Activated T-cell treated with anti-CD3 and anti-CD28 coated beads, Interleukin-2, amount 50 U/mL, for 1 hour (primary cell): ENCODE measurements around the gene GPI.
"Not testable (repeated sequence)": the region's sequence is repeated elsewhere in the genome, so short reads cannot be mapped to it uniquely, and the experiment has no call there.

Experiments used
- DNase-seq: peaks from one replicate; pipeline ENCODE4 v3.0.0-alpha.2; 2020

GPI gene

GRCh38 chr19:34368338-34368737 lies 3.3 kb downstream of the GPI start:
- DNase-seq: no peak

- DNase-seq: not testable (repeated sequence)
Measured at GRCh38 chr19:34369166-34369565, 4.2 kb downstream of the GPI start.

- DNase-seq: no peak
Measured at GRCh38 chr19:34370117-34370516, 5.1 kb downstream of the GPI start.

GRCh38 chr19:34370983-34371382 lies 6.0 kb downstream of the GPI start:
- DNase-seq: no peak

- DNase-seq: no peak
Measured at GRCh38 chr19:34373601-34374288, 8.7 kb downstream of the GPI start.

- DNase-seq: no peak
Measured at GRCh38 chr19:34375598-34375997, 10.6 kb downstream of the GPI start.

GRCh38 chr19:34380639-34381241 lies 15.7 kb downstream of the GPI start:
- DNase-seq: no peak

- no peak for DNase-seq
Measured at GRCh38 chr19:34381399-34382251, 16.6 kb downstream of the GPI start.

GRCh38 chr19:34382471-34382870 lies 17.5 kb downstream of the GPI start:
- no peak for DNase-seq

GRCh38 chr19:34383599-34383998 lies 18.6 kb downstream of the GPI start:
- no peak for DNase-seq

GRCh38 chr19:34386645-34387445 lies 21.8 kb downstream of the GPI start:
- no peak for DNase-seq

- no peak for DNase-seq
Measured at GRCh38 chr19:34387446-34387810, 22.4 kb downstream of the GPI start.

GRCh38 chr19:34388745-34389144 lies 23.7 kb downstream of the GPI start:
- DNase-seq: not testable (repeated sequence)

- no peak for DNase-seq
Measured at GRCh38 chr19:34391813-34392212, 26.8 kb downstream of the GPI start.

GRCh38 chr19:34393031-34393430 lies 28.0 kb downstream of the GPI start:
- no peak for DNase-seq

- DNase-seq: no peak
Measured at GRCh38 chr19:34393629-34394028, 28.6 kb downstream of the GPI start.

GRCh38 chr19:34397853-34398252 lies 32.9 kb downstream of the GPI start:
- no peak for DNase-seq

GRCh38 chr19:34399886-34400285 lies 34.9 kb downstream of the GPI start:
- no peak for DNase-seq

GRCh38 chr19:34400844-34401243 lies 35.8 kb downstream of the GPI start:
- DNase-seq: not testable (repeated sequence)

- no peak for DNase-seq
Measured at GRCh38 chr19:34402074-34402600, 37.1 kb downstream of the GPI start.

- DNase-seq: no peak
Measured at GRCh38 chr19:34403784-34404108, 38.8 kb downstream of the GPI start.

GRCh38 chr19:34404109-34404909 lies 39.3 kb downstream of the GPI start, which contains the start of gene PDCD2L:
PDCD2L (plus strand) TSS chr19:34404399; CDS start chr19:34404431, 32 bp downstream.
- DNase-seq: peak; percentile 92
